OCI-LY1 (cell line): Measurements from ENCODE around the gene IQCN.

Source experiments
- EZH2 ChIP-seq: fragments of 200-600 bp; sonication (generic), shearing (Covaris generic); IDR thresholded peaks from 2 replicates; pipeline ENCODE4 v1.8.0; 2017; ENCODE audit warnings: borderline replicate concordance, mixed run types, mild to moderate bottlenecking, antibody characterized with exemption, low read length, moderate library complexity, mixed read lengths
- TF ChIP-seq, protein P1 (sequence below): fragments of 200-600 bp; sonication (generic), shearing (Covaris generic); IDR thresholded peaks from 2 replicates; pipeline ENCODE4 v1.5.1; 2017; ENCODE audit warnings: mild to moderate bottlenecking, antibody characterized with exemption, low read length, moderate library complexity, mixed read lengths

DNA sequence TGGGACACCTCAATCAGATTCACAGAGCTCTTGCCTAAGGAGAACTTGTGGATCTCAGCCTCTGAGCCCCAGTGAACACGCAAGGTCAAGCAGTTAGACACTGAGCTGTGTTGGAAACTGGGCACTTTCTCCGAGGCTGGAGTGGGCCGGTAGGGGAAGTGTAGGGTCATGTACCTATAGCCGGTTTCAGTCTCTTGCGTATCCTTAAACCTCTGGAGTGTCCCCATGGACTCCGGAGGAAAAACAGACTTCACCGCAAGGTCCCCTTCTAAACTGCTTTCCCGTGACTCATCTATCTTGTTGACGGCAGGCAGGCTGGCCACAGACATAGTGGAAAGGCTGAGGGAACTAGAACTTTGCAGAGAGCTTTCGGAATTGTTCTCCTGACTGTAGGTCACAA lies 11.3 kb downstream of the IQCN start:
- TF ChIP-seq, protein P1, sequence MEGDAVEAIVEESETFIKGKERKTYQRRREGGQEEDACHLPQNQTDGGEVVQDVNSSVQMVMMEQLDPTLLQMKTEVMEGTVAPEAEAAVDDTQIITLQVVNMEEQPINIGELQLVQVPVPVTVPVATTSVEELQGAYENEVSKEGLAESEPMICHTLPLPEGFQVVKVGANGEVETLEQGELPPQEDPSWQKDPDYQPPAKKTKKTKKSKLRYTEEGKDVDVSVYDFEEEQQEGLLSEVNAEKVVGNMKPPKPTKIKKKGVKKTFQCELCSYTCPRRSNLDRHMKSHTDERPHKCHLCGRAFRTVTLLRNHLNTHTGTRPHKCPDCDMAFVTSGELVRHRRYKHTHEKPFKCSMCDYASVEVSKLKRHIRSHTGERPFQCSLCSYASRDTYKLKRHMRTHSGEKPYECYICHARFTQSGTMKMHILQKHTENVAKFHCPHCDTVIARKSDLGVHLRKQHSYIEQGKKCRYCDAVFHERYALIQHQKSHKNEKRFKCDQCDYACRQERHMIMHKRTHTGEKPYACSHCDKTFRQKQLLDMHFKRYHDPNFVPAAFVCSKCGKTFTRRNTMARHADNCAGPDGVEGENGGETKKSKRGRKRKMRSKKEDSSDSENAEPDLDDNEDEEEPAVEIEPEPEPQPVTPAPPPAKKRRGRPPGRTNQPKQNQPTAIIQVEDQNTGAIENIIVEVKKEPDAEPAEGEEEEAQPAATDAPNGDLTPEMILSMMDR: no peak
- no peak for TF ChIP-seq EZH2
